ENCODE results near the gene SLC38A6. TPM values are rescaled to one million over a fixed set of nuclear protein-coding genes. Genes with fewer than 3 reads are reported as not detected.

SLC38A6 gene
- total and polyA plus RNA-seq, 2 of the 13 experiments (the other 11 are each of a cell fraction or from before 2014, with no cell fraction given) = 6.9 to 22.1 TPM

DNA sequence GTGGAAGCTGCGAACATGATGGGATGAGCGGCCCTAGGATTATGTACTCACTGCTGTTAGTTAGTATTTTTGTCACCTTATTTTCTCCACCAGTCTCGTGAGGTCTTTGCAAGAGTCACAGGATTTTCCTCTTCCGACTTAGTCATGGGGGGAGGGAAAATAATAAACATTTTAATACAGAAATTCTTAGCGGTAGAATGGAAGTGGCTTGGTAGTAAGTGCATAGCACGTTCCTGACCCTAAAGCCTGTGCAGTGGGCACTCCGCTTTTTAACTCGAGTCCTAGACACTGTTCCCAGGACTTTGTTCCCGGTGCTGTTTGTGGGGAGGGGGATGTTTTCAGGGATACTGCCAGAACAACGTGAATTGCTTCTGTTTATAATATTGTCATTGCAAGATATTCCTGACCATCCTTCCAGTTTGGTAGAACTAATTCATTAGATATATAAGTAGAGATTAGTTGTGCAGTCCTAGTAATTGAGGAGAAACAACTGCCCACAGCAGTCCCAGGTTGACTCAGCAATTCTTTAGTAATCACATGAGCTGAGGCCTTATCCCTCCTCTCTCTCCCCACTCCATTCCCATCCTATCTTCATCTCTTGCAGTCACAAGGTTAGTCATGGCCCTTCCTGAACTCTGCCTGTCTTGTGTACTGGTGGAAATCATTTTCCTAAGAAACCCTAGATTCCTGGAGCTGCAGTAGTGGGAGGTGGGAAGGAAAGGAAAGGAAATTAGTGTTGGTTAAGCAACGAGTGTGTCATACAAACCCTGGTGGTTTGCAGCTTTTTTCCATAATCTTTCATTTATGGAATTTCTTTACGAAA, 799 bp downstream of the SLC38A6 start (continued):
- TF ChIP-seq PATZ1 (CRISPR knock-in tag; IDR thresholded peaks at IDR 0.05) = no peak; the same call in 1 of the 2 replicates
- 0 out of 2 replicates have a peak, but pooled peaks have one; percentile 10 for TF ChIP-seq THAP11 (CRISPR knock-in tag; IDR thresholded peaks at IDR 0.05)
- TF ChIP-seq ONECUT2 (CRISPR knock-in tag; IDR thresholded peaks at IDR 0.05) = no peak
- no peak for TF ChIP-seq NFYB (CRISPR knock-in tag; IDR thresholded peaks at IDR 0.05)
- TF ChIP-seq ZSCAN31 (CRISPR knock-in tag; IDR thresholded peaks at IDR 0.05; ENCODE audit: low read depth) = no peak
- TF ChIP-seq ZNF816 (CRISPR knock-in tag; IDR thresholded peaks at IDR 0.05; ENCODE audit: borderline replicate concordance) = no peak
- TF ChIP-seq ZBTB7A (CRISPR knock-in tag; IDR thresholded peaks at IDR 0.05) = no peak
- no peak for TF ChIP-seq ZNF747 (CRISPR knock-in tag; IDR thresholded peaks at IDR 0.05; ENCODE audit: borderline replicate concordance)
- TF ChIP-seq SNAI1 (CRISPR knock-in tag; IDR thresholded peaks at IDR 0.05; ENCODE audit: borderline replicate concordance) = no peak
- peak; percentile 18; the same call in 1 of the 2 replicates for TF ChIP-seq RXRB (CRISPR knock-in tag; IDR thresholded peaks at IDR 0.05; ENCODE audit: borderline replicate concordance)
- TF ChIP-seq ZNF75D (CRISPR knock-in tag; IDR thresholded peaks at IDR 0.05; ENCODE audit: borderline replicate concordance) = no peak
- TF ChIP-seq ZNF670 (CRISPR knock-in tag; IDR thresholded peaks at IDR 0.05; ENCODE audit: borderline replicate concordance) = no peak
- TF ChIP-seq, protein P1, sequence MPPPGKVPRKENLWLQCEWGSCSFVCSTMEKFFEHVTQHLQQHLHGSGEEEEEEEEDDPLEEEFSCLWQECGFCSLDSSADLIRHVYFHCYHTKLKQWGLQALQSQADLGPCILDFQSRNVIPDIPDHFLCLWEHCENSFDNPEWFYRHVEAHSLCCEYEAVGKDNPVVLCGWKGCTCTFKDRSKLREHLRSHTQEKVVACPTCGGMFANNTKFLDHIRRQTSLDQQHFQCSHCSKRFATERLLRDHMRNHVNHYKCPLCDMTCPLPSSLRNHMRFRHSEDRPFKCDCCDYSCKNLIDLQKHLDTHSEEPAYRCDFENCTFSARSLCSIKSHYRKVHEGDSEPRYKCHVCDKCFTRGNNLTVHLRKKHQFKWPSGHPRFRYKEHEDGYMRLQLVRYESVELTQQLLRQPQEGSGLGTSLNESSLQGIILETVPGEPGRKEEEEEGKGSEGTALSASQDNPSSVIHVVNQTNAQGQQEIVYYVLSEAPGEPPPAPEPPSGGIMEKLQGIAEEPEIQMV (CRISPR knock-in tag; IDR thresholded peaks at IDR 0.05; ENCODE audit: low read depth) = no peak
- TF ChIP-seq, protein P2, sequence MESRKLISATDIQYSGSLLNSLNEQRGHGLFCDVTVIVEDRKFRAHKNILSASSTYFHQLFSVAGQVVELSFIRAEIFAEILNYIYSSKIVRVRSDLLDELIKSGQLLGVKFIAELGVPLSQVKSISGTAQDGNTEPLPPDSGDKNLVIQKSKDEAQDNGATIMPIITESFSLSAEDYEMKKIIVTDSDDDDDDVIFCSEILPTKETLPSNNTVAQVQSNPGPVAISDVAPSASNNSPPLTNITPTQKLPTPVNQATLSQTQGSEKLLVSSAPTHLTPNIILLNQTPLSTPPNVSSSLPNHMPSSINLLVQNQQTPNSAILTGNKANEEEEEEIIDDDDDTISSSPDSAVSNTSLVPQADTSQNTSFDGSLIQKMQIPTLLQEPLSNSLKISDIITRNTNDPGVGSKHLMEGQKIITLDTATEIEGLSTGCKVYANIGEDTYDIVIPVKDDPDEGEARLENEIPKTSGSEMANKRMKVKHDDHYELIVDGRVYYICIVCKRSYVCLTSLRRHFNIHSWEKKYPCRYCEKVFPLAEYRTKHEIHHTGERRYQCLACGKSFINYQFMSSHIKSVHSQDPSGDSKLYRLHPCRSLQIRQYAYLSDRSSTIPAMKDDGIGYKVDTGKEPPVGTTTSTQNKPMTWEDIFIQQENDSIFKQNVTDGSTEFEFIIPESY (CRISPR knock-in tag; IDR thresholded peaks at IDR 0.05) = no peak
- no peak for TF ChIP-seq SP140L (CRISPR knock-in tag; IDR thresholded peaks at IDR 0.05; ENCODE audit: borderline replicate concordance)
- TF ChIP-seq, protein P3, sequence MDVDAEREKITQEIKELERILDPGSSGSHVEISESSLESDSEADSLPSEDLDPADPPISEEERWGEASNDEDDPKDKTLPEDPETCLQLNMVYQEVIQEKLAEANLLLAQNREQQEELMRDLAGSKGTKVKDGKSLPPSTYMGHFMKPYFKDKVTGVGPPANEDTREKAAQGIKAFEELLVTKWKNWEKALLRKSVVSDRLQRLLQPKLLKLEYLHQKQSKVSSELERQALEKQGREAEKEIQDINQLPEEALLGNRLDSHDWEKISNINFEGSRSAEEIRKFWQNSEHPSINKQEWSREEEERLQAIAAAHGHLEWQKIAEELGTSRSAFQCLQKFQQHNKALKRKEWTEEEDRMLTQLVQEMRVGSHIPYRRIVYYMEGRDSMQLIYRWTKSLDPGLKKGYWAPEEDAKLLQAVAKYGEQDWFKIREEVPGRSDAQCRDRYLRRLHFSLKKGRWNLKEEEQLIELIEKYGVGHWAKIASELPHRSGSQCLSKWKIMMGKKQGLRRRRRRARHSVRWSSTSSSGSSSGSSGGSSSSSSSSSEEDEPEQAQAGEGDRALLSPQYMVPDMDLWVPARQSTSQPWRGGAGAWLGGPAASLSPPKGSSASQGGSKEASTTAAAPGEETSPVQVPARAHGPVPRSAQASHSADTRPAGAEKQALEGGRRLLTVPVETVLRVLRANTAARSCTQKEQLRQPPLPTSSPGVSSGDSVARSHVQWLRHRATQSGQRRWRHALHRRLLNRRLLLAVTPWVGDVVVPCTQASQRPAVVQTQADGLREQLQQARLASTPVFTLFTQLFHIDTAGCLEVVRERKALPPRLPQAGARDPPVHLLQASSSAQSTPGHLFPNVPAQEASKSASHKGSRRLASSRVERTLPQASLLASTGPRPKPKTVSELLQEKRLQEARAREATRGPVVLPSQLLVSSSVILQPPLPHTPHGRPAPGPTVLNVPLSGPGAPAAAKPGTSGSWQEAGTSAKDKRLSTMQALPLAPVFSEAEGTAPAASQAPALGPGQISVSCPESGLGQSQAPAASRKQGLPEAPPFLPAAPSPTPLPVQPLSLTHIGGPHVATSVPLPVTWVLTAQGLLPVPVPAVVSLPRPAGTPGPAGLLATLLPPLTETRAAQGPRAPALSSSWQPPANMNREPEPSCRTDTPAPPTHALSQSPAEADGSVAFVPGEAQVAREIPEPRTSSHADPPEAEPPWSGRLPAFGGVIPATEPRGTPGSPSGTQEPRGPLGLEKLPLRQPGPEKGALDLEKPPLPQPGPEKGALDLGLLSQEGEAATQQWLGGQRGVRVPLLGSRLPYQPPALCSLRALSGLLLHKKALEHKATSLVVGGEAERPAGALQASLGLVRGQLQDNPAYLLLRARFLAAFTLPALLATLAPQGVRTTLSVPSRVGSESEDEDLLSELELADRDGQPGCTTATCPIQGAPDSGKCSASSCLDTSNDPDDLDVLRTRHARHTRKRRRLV (CRISPR knock-in tag; IDR thresholded peaks at IDR 0.05) = no peak
- TF ChIP-seq NCOA1 (CRISPR knock-in tag; IDR thresholded peaks at IDR 0.05) = no peak
- TF ChIP-seq KAT8 (CRISPR knock-in tag; IDR thresholded peaks at IDR 0.05) = no peak

Measured in HepG2 (cell line).